Omental fat pad (tissue), 4 donors: Measurements from ENCODE around the gene DUSP19. TPM values are rescaled to one million over a fixed set of nuclear protein-coding genes. Genes with fewer than 3 reads are reported as not detected.

ENCODE experiments used
- ATAC-seq: fragments of 150-250 bp; one replicate; pipeline ENCODE4 v1.9.1; 2016; ENCODE audit warnings: mild to moderate bottlenecking, moderate library complexity; ENCODE audit not compliant: low FRiP score
- DNase-seq: peaks from one replicate; pipeline ENCODE4 v3.0.0-alpha.2; 2019; ENCODE audit warnings: low spot score
- CTCF ChIP-seq, 3 donors: fragments of 450-650 bp; IDR thresholded peaks; one replicate each; pipeline ENCODE4 v1.5.1; 2016 to 2017; ENCODE audit warnings: antibody characterized with exemption in 3 of 3, mild to moderate bottlenecking in 3 of 3, moderate library complexity in 2 of 3
- total RNA-seq, 4 donors: library from RNA; depleted of rRNA; stranded (reverse); fragments of >200 nt; gene quantifications; one replicate each; pipeline ENCODE4 v1.1.0, GENCODE V29; 2016

Gene DUSP19
- total RNA-seq, 4 donors from 2014 or later: 0.60 to 2.8 (median 1.5) TPM

GRCh38 chr2:183113630-183114029 lies 35.1 kb downstream of the DUSP19 start:
- no peak for ATAC-seq

GRCh38 chr2:183117226-183117625 lies 38.7 kb downstream of the DUSP19 start:
- TF ChIP-seq CTCF (IDR thresholded peaks at IDR 0.05): no peak
- ATAC-seq: no peak
- DNase-seq: no peak

More at GRCh38 chr2:183113630-183114029, 35.1 kb downstream of the DUSP19 start:
- no peak for DNase-seq
- TF ChIP-seq CTCF (IDR thresholded peaks at IDR 0.05): no peak

GRCh38 chr2:183123117-183123958 lies 44.8 kb downstream of the DUSP19 start:
- no peak for TF ChIP-seq CTCF (IDR thresholded peaks at IDR 0.05)
- DNase-seq (no peak), ATAC-seq (no peak)

- no peak for ATAC-seq
Observed at GRCh38 chr2:183123959-183124221, 45.3 kb downstream of the DUSP19 start.

GRCh38 chr2:183124222-183124956 lies 45.8 kb downstream of the DUSP19 start, which contains the start of gene NUP35:
Gene NUP35 (plus strand): TSS chr2:183124443. CDS start chr2:183124458, 15 bp downstream.
- peak; percentile 91 for DNase-seq
- peak; percentile 96 for ATAC-seq
- TF ChIP-seq CTCF (IDR thresholded peaks at IDR 0.05): no peak

More at GRCh38 chr2:183123959-183124221, 45.3 kb downstream of the DUSP19 start:
- TF ChIP-seq CTCF (IDR thresholded peaks at IDR 0.05): no peak
- no peak for DNase-seq

GRCh38 chr2:183124957-183125255 lies 46.4 kb downstream of the DUSP19 start:
- TF ChIP-seq CTCF (IDR thresholded peaks at IDR 0.05): no peak
- ATAC-seq (no peak), DNase-seq (no peak)
